ENCODE results near the gene NCSTN.

The NCSTN gene

DNA sequence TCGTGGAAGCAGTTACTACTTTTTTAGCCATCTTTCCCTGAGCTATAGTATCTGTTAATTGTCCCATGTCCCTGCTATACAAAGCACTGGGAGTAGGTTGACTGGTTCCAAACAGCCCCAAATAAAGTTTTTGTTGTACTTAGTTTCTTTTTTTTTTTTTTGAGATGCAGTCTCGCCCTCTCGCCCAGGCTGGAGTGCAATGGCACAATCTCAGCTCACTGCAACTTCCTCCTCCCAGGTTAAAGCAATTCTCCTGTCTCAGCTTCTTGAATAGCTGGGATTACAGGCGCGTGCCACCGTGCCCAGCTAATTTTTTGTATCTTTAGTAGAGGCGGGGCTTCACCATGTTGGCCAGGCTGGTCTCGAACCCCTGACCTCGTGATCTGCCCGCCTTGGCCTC lies 3.3 kb downstream of the NCSTN start:
- H3K4me1 ChIP-seq (ENCODE audit: control insufficient read depth in 1 of 2, insufficient read depth in 2 of 2, low read length in 2 of 2), result peaks cover 24 to 26% of the 10 kb centered on the region in 2 donors
- no peak overlapping the region for H3K9ac ChIP-seq (ENCODE audit: low read depth in 1 of 2, low read length in 2 of 2)
- H3K36me3 ChIP-seq (ENCODE audit: control insufficient read depth in 1 of 2, insufficient read depth in 2 of 2, low read length in 2 of 2), result peaks cover 28 to 49% of the 10 kb centered on the region in 2 donors

DNA sequence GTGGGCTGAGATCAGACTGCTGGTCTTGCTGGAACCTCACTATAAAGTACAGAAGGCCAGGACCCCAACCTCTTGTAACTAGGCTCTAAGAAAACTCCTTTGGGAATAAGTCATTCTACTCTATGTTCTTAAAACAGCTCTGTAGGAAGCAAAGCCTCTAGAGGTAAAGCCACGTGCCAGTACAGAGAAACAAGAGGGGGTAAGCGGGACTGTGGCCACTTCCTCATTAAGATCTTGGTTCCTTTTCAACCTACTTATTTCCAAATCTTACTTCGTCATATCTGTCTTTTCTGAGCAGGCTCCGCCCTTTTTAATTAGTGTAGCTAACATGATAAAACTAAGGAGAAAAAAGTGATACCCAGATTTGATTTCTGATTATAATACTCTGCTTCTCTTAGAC lies 3.8 kb downstream of the NCSTN start:
- Histone ChIP-seq H3K36me3 (ENCODE audit: control insufficient read depth in 1 of 2, insufficient read depth in 2 of 2, low read length in 2 of 2) (peaks cover 33 to 54% of the 10 kb centered on the region in 2 donors), H3K9me3 (ENCODE audit: control insufficient read depth in 1 of 2, low read length in 2 of 2) (no peaks in the 10 kb centered on the region), H3K4me3 (ENCODE audit: low read depth in 1 of 2, low read length in 2 of 2) (no peak overlapping the region), H3K27ac (ENCODE audit: low read depth, low read length) (no peak overlapping the region), H3K4me1 (ENCODE audit: control insufficient read depth in 1 of 2, insufficient read depth in 2 of 2, low read length in 2 of 2) (peaks cover 19 to 21% of the 10 kb centered on the region in 2 donors), H3K9ac (ENCODE audit: low read depth in 1 of 2, low read length in 2 of 2) (no peak overlapping the region), H3K27me3 (ENCODE audit: control insufficient read depth in 1 of 2, insufficient read depth in 2 of 2, low read length in 2 of 2) (no peaks in the 10 kb centered on the region)

More for the DNA sequence above, 3.3 kb downstream of the NCSTN start:
- Histone ChIP-seq H3K27me3 (ENCODE audit: control insufficient read depth in 1 of 2, insufficient read depth in 2 of 2, low read length in 2 of 2) (no peaks in the 10 kb centered on the region), H3K27ac (ENCODE audit: low read depth, low read length) (no peak overlapping the region), H3K9me3 (ENCODE audit: control insufficient read depth in 1 of 2, low read length in 2 of 2) (no peaks in the 10 kb centered on the region), H3K4me3 (ENCODE audit: low read depth in 1 of 2, low read length in 2 of 2) (no peak overlapping the region)

DNA sequence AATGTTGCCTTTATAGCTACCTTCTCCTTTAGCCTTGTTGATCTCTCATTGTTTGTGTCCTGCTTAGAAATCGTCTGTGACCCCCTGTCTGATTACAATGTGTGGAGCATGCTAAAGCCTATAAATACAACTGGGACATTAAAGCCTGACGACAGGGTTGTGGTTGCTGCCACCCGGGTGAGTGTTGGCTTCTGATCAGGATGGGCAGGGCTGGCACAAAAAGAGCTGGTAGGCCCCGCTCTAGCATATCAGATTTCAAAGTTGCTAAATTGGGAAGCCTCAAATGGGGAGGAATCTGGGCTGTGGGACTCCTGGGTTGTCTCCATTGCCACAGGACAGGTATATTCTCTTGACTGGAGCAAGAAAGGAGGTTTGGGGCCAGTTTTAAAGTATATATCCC lies 8.4 kb downstream of the NCSTN start:
- no peak overlapping the region for H3K27ac ChIP-seq (ENCODE audit: low read depth, low read length)

DNA sequence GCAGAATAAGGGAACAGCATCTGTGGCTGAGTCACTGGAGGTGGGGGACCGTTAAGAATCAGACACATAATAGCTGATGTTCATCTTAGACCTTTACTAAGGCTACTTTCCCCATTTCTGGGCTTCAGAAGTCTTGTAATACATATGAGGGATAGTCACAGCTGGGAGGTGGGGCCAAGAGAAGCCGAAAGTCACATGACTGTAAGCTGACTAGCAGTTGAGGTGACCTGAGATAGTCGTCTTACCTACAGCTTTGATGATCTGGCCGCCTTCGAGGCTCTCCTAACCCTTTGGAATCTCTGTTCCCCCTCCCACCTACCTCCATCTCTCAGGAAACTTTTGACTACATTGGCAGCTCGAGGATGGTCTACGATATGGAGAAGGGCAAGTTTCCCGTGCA lies 9.4 kb downstream of the NCSTN start:
- Histone ChIP-seq H3K4me3 (ENCODE audit: low read depth in 1 of 2, low read length in 2 of 2) (no peak overlapping the region), H3K9ac (ENCODE audit: low read depth in 1 of 2, low read length in 2 of 2) (no peak overlapping the region), H3K27me3 (ENCODE audit: control insufficient read depth in 1 of 2, insufficient read depth in 2 of 2, low read length in 2 of 2) (no peaks in the 10 kb centered on the region), H3K9me3 (ENCODE audit: control insufficient read depth in 1 of 2, low read length in 2 of 2) (no peaks in the 10 kb centered on the region), H3K4me1 (ENCODE audit: control insufficient read depth in 1 of 2, insufficient read depth in 2 of 2, low read length in 2 of 2) (no peaks in the 10 kb centered on the region), H3K27ac (ENCODE audit: low read depth, low read length) (no peak overlapping the region), H3K36me3 (ENCODE audit: control insufficient read depth in 1 of 2, insufficient read depth in 2 of 2, low read length in 2 of 2) (peaks cover 83 to 100% of the 10 kb centered on the region in 2 donors)

More for the DNA sequence above, 8.4 kb downstream of the NCSTN start:
- peaks cover 0 to 4% of the 10 kb centered on the region in 2 donors for H3K4me1 ChIP-seq (ENCODE audit: control insufficient read depth in 1 of 2, insufficient read depth in 2 of 2, low read length in 2 of 2)
- H3K9me3 ChIP-seq (ENCODE audit: control insufficient read depth in 1 of 2, low read length in 2 of 2), result no peaks in the 10 kb centered on the region
- no peaks in the 10 kb centered on the region for H3K27me3 ChIP-seq (ENCODE audit: control insufficient read depth in 1 of 2, insufficient read depth in 2 of 2, low read length in 2 of 2)
- H3K36me3 ChIP-seq (ENCODE audit: control insufficient read depth in 1 of 2, insufficient read depth in 2 of 2, low read length in 2 of 2), result peaks cover 76 to 93% of the 10 kb centered on the region in 2 donors
- H3K4me3 ChIP-seq (ENCODE audit: low read depth in 1 of 2, low read length in 2 of 2), result no peak overlapping the region
- no peak overlapping the region for H3K9ac ChIP-seq (ENCODE audit: low read depth in 1 of 2, low read length in 2 of 2)

DNA sequence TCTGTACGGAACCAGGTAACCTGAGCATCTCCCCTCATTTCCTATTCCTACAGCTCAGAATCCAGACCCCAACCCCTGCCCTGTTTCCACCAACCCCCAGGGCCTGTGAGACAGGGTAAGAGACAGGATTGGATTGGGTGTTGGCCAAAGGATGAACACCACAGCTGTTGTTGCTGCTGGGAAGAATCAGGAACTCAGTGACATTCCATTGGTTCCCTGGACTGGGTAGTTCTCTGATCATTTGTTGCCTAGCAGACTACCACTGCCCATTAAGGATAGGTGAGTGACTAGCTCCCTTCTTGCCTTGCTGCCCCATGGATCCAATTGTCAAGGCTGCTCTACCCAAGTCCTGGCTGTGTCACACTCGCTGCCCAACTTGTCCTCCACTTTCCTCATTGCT lies 10.0 kb downstream of the NCSTN start:
- H3K27me3 ChIP-seq (ENCODE audit: control insufficient read depth in 1 of 2, insufficient read depth in 2 of 2, low read length in 2 of 2), result no peaks in the 10 kb centered on the region
- no peak overlapping the region for H3K9ac ChIP-seq (ENCODE audit: low read depth in 1 of 2, low read length in 2 of 2)
- H3K4me1 ChIP-seq (ENCODE audit: control insufficient read depth in 1 of 2, insufficient read depth in 2 of 2, low read length in 2 of 2), result no peaks in the 10 kb centered on the region
- no peak overlapping the region for H3K4me3 ChIP-seq (ENCODE audit: low read depth in 1 of 2, low read length in 2 of 2)
- no peaks in the 10 kb centered on the region for H3K9me3 ChIP-seq (ENCODE audit: control insufficient read depth in 1 of 2, low read length in 2 of 2)
- H3K36me3 ChIP-seq (ENCODE audit: control insufficient read depth in 1 of 2, insufficient read depth in 2 of 2, low read length in 2 of 2), result peaks cover 85 to 100% of the 10 kb centered on the region in 2 donors
- H3K27ac ChIP-seq (ENCODE audit: low read depth, low read length), result no peak overlapping the region

DNA sequence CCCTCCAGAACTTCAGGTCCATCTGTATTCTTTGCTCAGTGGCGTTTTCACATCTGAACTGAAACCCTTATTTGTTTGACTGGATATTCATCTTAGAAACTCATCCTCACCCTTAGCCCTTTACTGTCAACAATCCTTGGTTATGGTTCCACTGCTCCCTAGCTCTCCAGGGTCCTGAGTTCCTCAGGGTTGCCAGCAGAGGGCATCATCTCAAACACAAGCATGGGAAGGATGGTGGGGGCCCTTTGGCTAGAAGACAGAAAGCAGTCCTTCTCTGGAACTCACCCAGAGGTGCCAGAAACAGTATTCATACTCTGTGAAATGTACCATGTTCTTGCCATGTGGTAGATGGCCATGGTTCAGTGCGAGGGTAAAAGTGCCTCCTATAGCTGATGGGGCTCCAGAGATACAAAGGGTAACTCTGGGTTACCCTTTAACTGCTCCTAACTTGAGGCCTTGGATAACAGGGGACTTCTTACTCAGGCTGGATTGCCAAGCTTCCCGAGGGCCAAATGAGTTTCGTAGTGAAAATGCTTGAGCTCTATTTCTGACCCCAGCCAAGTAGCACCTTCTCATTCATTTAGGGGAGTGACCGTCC lies 11.3 kb downstream of the NCSTN start:
- no peak overlapping the region for H3K9ac ChIP-seq (ENCODE audit: low read depth in 1 of 2, low read length in 2 of 2)
- no peaks in the 10 kb centered on the region for H3K27me3 ChIP-seq (ENCODE audit: control insufficient read depth in 1 of 2, insufficient read depth in 2 of 2, low read length in 2 of 2)
- H3K27ac ChIP-seq (ENCODE audit: low read depth, low read length), result no peak overlapping the region
- H3K4me1 ChIP-seq (ENCODE audit: control insufficient read depth in 1 of 2, insufficient read depth in 2 of 2, low read length in 2 of 2), result no peaks in the 10 kb centered on the region
- peaks cover 78 to 96% of the 10 kb centered on the region in 2 donors for H3K36me3 ChIP-seq (ENCODE audit: control insufficient read depth in 1 of 2, insufficient read depth in 2 of 2, low read length in 2 of 2)
- no peak overlapping the region for H3K4me3 ChIP-seq (ENCODE audit: low read depth in 1 of 2, low read length in 2 of 2)
- no peaks in the 10 kb centered on the region for H3K9me3 ChIP-seq (ENCODE audit: control insufficient read depth in 1 of 2, low read length in 2 of 2)

DNA sequence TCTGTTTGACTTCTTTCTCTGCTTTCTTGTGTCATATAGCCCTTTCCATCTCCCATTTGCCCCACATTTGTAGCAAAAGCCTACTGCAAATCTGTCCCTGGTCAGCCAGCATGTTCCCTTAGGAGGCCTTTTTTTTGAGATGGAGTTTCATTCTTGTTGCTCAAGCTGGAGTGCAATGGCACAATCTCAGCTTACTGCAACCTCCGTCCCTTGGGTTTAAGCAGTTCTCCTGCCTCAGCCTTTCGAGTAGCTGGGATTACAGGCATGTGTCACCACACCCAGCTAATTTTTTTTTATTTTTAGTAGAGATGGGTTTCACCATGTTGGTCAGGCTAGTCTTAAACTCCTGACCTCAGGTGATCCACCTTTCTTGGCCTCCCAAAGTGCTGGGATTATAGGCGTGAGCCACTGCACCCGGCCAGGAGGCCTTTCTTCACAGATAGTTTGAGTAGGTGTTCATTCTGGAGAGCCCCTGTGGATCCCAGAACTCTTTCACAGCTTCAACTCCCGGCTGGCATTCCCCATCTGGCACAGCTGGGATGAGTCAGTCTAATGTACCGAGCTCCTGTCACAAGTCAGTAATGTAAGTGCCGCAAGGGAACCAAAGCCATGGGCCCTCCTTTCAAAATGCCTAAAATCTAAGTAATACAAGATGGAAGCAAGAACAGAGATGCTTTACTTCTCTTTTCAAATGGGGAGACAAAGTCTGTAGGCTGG lies 14.3 kb downstream of the NCSTN start:
- Histone ChIP-seq H3K27me3 (ENCODE audit: control insufficient read depth in 1 of 2, insufficient read depth in 2 of 2, low read length in 2 of 2) (no peaks in the 10 kb centered on the region), H3K27ac (ENCODE audit: low read depth, low read length) (no peak overlapping the region), H3K9ac (ENCODE audit: low read depth in 1 of 2, low read length in 2 of 2) (no peak overlapping the region), H3K4me1 (ENCODE audit: control insufficient read depth in 1 of 2, insufficient read depth in 2 of 2, low read length in 2 of 2) (no peaks in the 10 kb centered on the region), H3K9me3 (ENCODE audit: control insufficient read depth in 1 of 2, low read length in 2 of 2) (no peaks in the 10 kb centered on the region), H3K4me3 (ENCODE audit: low read depth in 1 of 2, low read length in 2 of 2) (no peak overlapping the region), H3K36me3 (ENCODE audit: control insufficient read depth in 1 of 2, insufficient read depth in 2 of 2, low read length in 2 of 2) (peaks cover 55 to 81% of the 10 kb centered on the region in 2 donors)

DNA sequence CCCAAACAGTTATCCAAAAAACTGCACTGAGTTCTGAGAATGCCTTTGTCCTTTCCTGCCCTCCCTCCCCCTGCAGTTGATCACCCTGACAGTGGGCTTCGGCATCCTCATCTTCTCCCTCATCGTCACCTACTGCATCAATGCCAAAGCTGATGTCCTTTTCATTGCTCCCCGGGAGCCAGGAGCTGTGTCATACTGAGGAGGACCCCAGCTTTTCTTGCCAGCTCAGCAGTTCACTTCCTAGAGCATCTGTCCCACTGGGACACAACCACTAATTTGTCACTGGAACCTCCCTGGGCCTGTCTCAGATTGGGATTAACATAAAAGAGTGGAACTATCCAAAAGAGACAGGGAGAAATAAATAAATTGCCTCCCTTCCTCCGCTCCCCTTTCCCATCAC lies 14.9 kb downstream of the NCSTN start:
- Histone ChIP-seq H3K9me3 (ENCODE audit: control insufficient read depth in 1 of 2, low read length in 2 of 2) (no peaks in the 10 kb centered on the region), H3K4me1 (ENCODE audit: control insufficient read depth in 1 of 2, insufficient read depth in 2 of 2, low read length in 2 of 2) (no peaks in the 10 kb centered on the region), H3K36me3 (ENCODE audit: control insufficient read depth in 1 of 2, insufficient read depth in 2 of 2, low read length in 2 of 2) (peaks cover 49 to 74% of the 10 kb centered on the region in 2 donors), H3K27me3 (ENCODE audit: control insufficient read depth in 1 of 2, insufficient read depth in 2 of 2, low read length in 2 of 2) (no peaks in the 10 kb centered on the region), H3K4me3 (ENCODE audit: low read depth in 1 of 2, low read length in 2 of 2) (no peak overlapping the region), H3K27ac (ENCODE audit: low read depth, low read length) (no peak overlapping the region), H3K9ac (ENCODE audit: low read depth in 1 of 2, low read length in 2 of 2) (no peak overlapping the region)

DNA sequence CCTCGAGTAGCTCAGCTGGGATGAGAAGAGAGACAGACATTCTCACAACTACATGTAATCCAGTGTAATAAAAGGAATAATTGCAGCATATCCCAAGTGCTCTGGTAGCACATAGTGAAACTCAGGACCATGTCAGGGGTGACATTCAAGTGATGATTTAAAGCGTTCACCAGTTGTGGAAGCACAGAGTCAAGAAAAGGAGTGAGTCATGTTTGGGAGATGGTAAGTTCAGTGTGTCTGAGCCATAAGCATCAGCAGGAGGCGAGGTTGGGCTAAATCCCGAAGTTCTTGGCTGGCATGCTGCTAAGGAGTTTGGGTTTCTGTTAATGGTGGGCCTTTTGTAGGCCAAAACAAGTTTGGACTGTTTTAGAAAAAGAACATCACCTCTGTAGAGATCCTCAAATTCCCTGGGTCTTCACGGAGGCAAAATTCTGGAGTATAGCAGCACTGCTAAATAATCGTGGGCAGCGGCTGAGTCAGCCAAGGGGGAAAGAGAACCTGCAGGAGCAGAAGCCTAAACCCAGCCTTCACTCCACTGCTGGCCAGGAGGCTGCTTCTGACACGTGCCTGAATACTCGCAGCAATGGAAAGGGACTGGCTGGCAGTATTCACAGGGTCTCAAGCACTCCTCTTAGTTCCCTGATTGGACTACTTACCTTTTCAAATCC lies 16.5 kb downstream of the NCSTN start:
- H3K36me3 ChIP-seq (ENCODE audit: control insufficient read depth in 1 of 2, insufficient read depth in 2 of 2, low read length in 2 of 2), result peaks cover 36 to 58% of the 10 kb centered on the region in 2 donors

DNA sequence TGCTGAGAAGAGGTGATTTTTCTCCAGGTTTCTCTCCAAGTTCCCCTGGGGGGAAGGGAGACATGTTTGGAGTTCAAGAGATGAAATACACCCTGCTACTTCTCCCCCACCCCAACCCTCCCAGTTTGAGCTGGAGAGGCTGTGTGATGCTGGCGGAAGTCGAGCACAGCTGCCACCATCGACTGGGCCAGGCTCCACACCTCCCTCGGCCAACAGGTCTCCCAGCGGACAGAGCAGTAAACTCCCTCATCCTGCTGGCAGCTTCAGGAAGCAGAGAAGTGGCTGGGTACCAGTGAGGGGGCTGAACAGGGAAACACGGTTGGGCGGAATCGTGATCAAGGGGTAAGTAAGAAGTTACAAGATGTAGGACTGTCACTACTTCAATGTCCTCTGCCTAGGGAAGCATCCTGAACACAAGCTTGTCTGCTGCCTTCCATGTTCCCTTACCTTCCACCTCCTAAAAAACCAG lies 17.1 kb downstream of the NCSTN start:
- Histone ChIP-seq H3K9me3 (ENCODE audit: control insufficient read depth in 1 of 2, low read length in 2 of 2) (no peaks in the 10 kb centered on the region), H3K27ac (ENCODE audit: low read depth, low read length) (no peak overlapping the region), H3K4me1 (ENCODE audit: control insufficient read depth in 1 of 2, insufficient read depth in 2 of 2, low read length in 2 of 2) (no peaks in the 10 kb centered on the region), H3K4me3 (ENCODE audit: low read depth in 1 of 2, low read length in 2 of 2) (no peak overlapping the region), H3K9ac (ENCODE audit: low read depth in 1 of 2, low read length in 2 of 2) (no peak overlapping the region), H3K27me3 (ENCODE audit: control insufficient read depth in 1 of 2, insufficient read depth in 2 of 2, low read length in 2 of 2) (no peaks in the 10 kb centered on the region), H3K36me3 (ENCODE audit: control insufficient read depth in 1 of 2, insufficient read depth in 2 of 2, low read length in 2 of 2) (peaks cover 30 to 53% of the 10 kb centered on the region in 2 donors)

More for the DNA sequence above, 16.5 kb downstream of the NCSTN start:
- no peaks in the 10 kb centered on the region for H3K9me3 ChIP-seq (ENCODE audit: control insufficient read depth in 1 of 2, low read length in 2 of 2)
- no peak overlapping the region for H3K27ac ChIP-seq (ENCODE audit: low read depth, low read length)
- no peaks in the 10 kb centered on the region for H3K4me1 ChIP-seq (ENCODE audit: control insufficient read depth in 1 of 2, insufficient read depth in 2 of 2, low read length in 2 of 2)
- no peaks in the 10 kb centered on the region for H3K27me3 ChIP-seq (ENCODE audit: control insufficient read depth in 1 of 2, insufficient read depth in 2 of 2, low read length in 2 of 2)
- H3K9ac ChIP-seq (ENCODE audit: low read depth in 1 of 2, low read length in 2 of 2), result no peak overlapping the region
- H3K4me3 ChIP-seq (ENCODE audit: low read depth in 1 of 2, low read length in 2 of 2), result no peak overlapping the region
